Tibial nerve (tissue), 4 donors: Measurements from ENCODE around the gene PROM1. TPM values are rescaled to one million over a fixed set of nuclear protein-coding genes. Genes with fewer than 3 reads are reported as not detected.

Source experiments
- DNase-seq, 2 donors: peaks; one replicate each; pipeline ENCODE4 v3.0.0-alpha.2; 2019; ENCODE audit warnings: low spot score in 2 of 2
- H3K27ac ChIP-seq, 4 donors: fragments of 200-600 bp; sonication (generic) in 3 of 4; one replicate each; pipeline ENCODE4 v1.5.1; 2017 to 2019; ENCODE audit warnings: mild to moderate bottlenecking in 1 of 4
- H3K27me3 ChIP-seq, 2 donors: fragments of 200-600 bp; sonication (generic) in 1 of 2; one replicate each; pipeline versions ENCODE4 v1.5.1 to v1.6.0; 2017 to 2019
- H3K36me3 ChIP-seq, 3 donors: fragments of 200-600 bp; sonication (generic); one replicate each; pipeline ENCODE4 v1.5.1; 2018 to 2019
- H3K4me1 ChIP-seq, 4 donors: fragments of 200-600 bp; sonication (generic) in 3 of 4; one replicate each; pipeline ENCODE4 v1.5.1; 2017 to 2019
- H3K4me3 ChIP-seq, 4 donors: fragments of 200-600 bp; sonication (generic) in 3 of 4; one replicate each; pipeline ENCODE4 v1.5.1; 2017 to 2019; ENCODE audit warnings: mild to moderate bottlenecking in 1 of 4, moderate library complexity in 1 of 4
- H3K9me3 ChIP-seq, 4 donors: fragments of 200-600 bp; sonication (generic) in 3 of 4; one replicate each; pipeline ENCODE4 v1.5.1; 2017 to 2019
- CTCF ChIP-seq, 5 experiments: fragments of 200-600 bp in 3 of 5; fragments of 450-650 bp in 2 of 5; sonication (generic) in 3 of 5; IDR thresholded peaks; one replicate each; pipeline ENCODE4 v1.5.1; 2016 to 2019; ENCODE audit warnings: antibody characterized with exemption in 5 of 5, mild to moderate bottlenecking in 3 of 5, moderate library complexity in 2 of 5
- EP300 ChIP-seq, 2 donors: sonication (generic); formaldehyde crosslinking; IDR thresholded peaks; one replicate each; pipeline ENCODE4 v1.6.1; 2017; ENCODE audit warnings: antibody characterized with exemption in 2 of 2, mild to moderate bottlenecking in 1 of 2
- POLR2A ChIP-seq, 2 donors: fragments of 450-650 bp; IDR thresholded peaks; one replicate each; pipeline ENCODE4 v1.6.1; 2017; ENCODE audit warnings: antibody characterized with exemption in 2 of 2, mild to moderate bottlenecking in 2 of 2, moderate library complexity in 2 of 2
- WGBS, 2 donors: methylation state at CpG; one replicate each; pipeline ENCODE4 v1.1.5; 2018; 5-methylcytosine and 5-hydroxymethylcytosine counted together
- total RNA-seq, 4 donors: library from RNA; depleted of rRNA; stranded (reverse); fragments of >200 nt; gene quantifications; one replicate each; pipeline ENCODE4 v1.1.0, GENCODE V29; 2016

The PROM1 gene
- total RNA-seq, 4 donors from 2014 or later = not detected

GRCh38 chr4:15936495-15936894 lies 147.3 kb downstream of the PROM1 start:
- Histone ChIP-seq H3K27ac (no peak overlapping the region), H3K4me1 (no peaks in the 10 kb centered on the region), H3K9me3 (no peaks in the 10 kb centered on the region), H3K4me3 (no peak overlapping the region), H3K36me3 (no peaks in the 10 kb centered on the region), H3K27me3 (no peaks in the 10 kb centered on the region)
- no peak for TF ChIP-seq POLR2A (IDR thresholded peaks at IDR 0.05)
- TF ChIP-seq EP300 (IDR thresholded peaks at IDR 0.05) = no peak
- DNase-seq = no peak
- 78 to 89% methylated on average over 4 of the region's 4 CpGs for WGBS, 2 donors

- H3K36me3 ChIP-seq = no peaks in the 10 kb centered on the region
- H3K4me3 ChIP-seq = no peak overlapping the region
- 58 to 61% methylated on average over 10 of the region's 10 CpGs for WGBS, 2 donors
- H3K27me3 ChIP-seq = no peaks in the 10 kb centered on the region
- TF ChIP-seq CTCF (IDR thresholded peaks at IDR 0.05) = no peak
- DNase-seq = no peak
- H3K4me1 ChIP-seq = no peaks in the 10 kb centered on the region
- H3K9me3 ChIP-seq = no peaks in the 10 kb centered on the region
- H3K27ac ChIP-seq = no peak overlapping the region
Observed at GRCh38 chr4:15935504-15936402, 148.1 kb downstream of the PROM1 start.

GRCh38 chr4:15934259-15934658 lies 149.6 kb downstream of the PROM1 start:
- Histone ChIP-seq H3K4me1 (no peaks in the 10 kb centered on the region), H3K36me3 (no peaks in the 10 kb centered on the region), H3K27ac (no peak overlapping the region), H3K27me3 (no peaks in the 10 kb centered on the region), H3K4me3 (no peak overlapping the region), H3K9me3 (no peaks in the 10 kb centered on the region)
- DNase-seq = no peak
- 79 to 80% methylated on average over 3 of the region's 3 CpGs for WGBS, 2 donors
- TF ChIP-seq CTCF (IDR thresholded peaks at IDR 0.05) (no peak), POLR2A (IDR thresholded peaks at IDR 0.05) (no peak), EP300 (IDR thresholded peaks at IDR 0.05) (no peak)

- Histone ChIP-seq H3K4me1 (no peaks in the 10 kb centered on the region), H3K9me3 (no peaks in the 10 kb centered on the region), H3K4me3 (no peak overlapping the region), H3K27me3 (no peaks in the 10 kb centered on the region), H3K36me3 (no peaks in the 10 kb centered on the region), H3K27ac (no peak overlapping the region)
- TF ChIP-seq EP300 (IDR thresholded peaks at IDR 0.05) (no peak), CTCF (IDR thresholded peaks at IDR 0.05) (no peak), POLR2A (IDR thresholded peaks at IDR 0.05) (no peak)
- no peak for DNase-seq
- 89 to 92% methylated on average over 5 of the region's 5 CpGs for WGBS, 2 donors
Observed at GRCh38 chr4:15931451-15932210, 152.2 kb downstream of the PROM1 start.

GRCh38 chr4:15930314-15930713 lies 153.5 kb downstream of the PROM1 start:
- WGBS, 2 donors = 74 to 90% methylated on average over 7 of the region's 7 CpGs
- no peak overlapping the region for H3K27ac ChIP-seq
- no peak overlapping the region for H3K4me3 ChIP-seq
- no peaks in the 10 kb centered on the region for H3K9me3 ChIP-seq
- H3K36me3 ChIP-seq = no peaks in the 10 kb centered on the region
- H3K27me3 ChIP-seq = no peaks in the 10 kb centered on the region
- H3K4me1 ChIP-seq = no peaks in the 10 kb centered on the region
- no peak for DNase-seq
- TF ChIP-seq EP300 (IDR thresholded peaks at IDR 0.05) (no peak), CTCF (IDR thresholded peaks at IDR 0.05) (no peak), POLR2A (IDR thresholded peaks at IDR 0.05) (no peak)
